GM23248 (cell line): ENCODE results near the gene SOX6.

Experiments used
- EZH2 ChIP-seq: fragments of 200-600 bp; sonication (generic); IDR thresholded peaks from 2 replicates; pipeline ENCODE4 v1.6.1; 2018; ENCODE audit warnings: antibody characterized with exemption, mild to moderate bottlenecking; ENCODE audit not compliant: insufficient read depth, poor library complexity, severe bottlenecking
- EZH2phosphoT487 ChIP-seq: fragments of 200-600 bp; sonication (generic); IDR thresholded peaks from 2 replicates; pipeline ENCODE4 v1.6.1; 2018; ENCODE audit warnings: antibody characterized with exemption, moderate library complexity, mild to moderate bottlenecking, low read depth; ENCODE audit not compliant: insufficient read depth

GRCh38 chr11:16148301-16148931 lies 207.9 kb downstream of the SOX6 start:
- TF ChIP-seq EZH2 (no peak), EZH2phosphoT487 (no peak)
